GM21529 (cell line): ENCODE results near the gene CLIP2.
"Not testable (repeated sequence)": the region's sequence is repeated elsewhere in the genome, so short reads cannot be mapped to it uniquely, and the experiment has no call there.

ENCODE experiments used
- ATAC-seq: cut with Tn5 transposase; IDR thresholded peaks from one replicate; pipeline ENCODE4 v1.9.1; 2021; ENCODE audit not compliant: unreplicated experiment

The CLIP2 gene

DNA sequence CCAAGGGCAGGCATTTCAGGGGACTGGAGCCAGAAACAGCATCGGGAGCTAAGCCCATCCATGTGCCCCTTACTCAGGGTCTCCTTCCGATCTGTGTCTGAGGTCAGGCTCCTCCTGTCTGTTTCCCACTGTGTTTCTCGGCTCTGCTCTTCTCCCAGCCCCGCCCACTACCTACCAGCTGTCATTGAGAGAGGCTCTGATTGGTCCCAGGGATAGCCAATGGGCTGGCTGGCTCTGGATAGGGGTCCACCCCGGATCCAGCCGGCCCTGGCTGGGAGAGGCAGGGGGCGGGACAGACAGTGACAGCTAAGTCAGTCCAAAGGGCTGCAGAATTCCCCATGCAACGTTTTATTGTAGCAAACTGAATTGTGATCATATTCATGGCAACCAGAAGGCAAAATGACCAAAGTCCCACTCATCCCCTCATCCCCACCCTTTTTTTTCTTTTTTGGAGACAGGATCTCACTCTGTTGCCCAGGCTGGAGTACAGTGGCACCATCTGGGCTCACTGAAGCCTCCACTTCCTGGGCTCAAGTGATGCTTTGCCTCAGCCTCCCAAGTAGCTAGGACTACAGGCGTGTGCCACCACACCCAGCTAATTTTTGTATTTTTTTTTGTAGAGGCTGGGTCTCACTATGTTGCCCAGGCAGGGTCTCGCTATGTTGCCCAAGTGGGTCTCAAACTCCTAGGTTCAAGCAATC is 76.3 kb downstream of the CLIP2 start:
- no peak for ATAC-seq

DNA sequence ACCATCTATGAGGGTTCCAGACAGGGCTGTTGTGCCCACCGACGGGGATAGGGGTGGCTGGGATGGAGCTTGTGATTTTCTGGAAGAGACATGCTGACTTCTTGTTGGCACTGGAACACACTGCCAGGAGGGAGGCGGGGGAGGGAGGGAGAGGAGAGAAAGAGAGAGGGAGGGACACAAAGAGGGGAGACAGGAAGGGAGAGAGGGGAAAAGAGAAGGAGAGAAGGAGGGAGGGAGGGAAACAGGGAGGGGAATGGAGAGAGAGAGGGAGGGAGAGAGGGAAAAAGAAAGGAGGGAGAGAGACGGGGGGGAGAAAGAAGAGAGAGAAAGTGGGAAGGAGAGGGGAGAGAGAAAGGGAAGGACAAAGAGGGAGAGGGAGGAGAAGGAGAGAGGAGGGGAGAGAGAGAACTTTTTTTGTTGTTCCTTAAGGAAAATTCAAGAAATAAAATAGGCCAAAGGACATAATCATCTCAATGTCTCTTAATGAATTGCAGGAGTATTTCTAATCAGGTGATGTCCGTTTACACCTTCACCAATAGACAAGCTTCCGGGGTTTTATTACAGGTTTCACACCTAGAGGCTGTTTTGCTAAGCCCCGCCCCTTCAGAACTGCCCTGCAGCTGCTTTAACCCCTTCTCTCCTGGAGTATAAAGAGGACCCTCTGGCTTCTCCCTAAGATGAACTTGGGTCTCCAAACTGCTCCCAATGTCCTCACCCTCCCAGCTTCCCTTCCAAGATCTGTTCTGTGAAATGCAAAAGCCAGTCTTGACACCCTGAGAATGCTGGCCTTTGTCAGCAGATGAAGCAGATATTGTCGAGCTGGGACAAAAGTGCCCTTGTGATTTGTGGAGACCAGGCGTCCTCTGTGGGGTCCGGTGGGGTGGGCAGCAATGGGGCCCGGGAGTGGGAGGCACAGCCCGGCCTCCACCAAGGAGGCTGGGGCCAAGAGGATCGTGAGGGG is 82.5 kb downstream of the CLIP2 start:
- ATAC-seq, result no peak

DNA sequence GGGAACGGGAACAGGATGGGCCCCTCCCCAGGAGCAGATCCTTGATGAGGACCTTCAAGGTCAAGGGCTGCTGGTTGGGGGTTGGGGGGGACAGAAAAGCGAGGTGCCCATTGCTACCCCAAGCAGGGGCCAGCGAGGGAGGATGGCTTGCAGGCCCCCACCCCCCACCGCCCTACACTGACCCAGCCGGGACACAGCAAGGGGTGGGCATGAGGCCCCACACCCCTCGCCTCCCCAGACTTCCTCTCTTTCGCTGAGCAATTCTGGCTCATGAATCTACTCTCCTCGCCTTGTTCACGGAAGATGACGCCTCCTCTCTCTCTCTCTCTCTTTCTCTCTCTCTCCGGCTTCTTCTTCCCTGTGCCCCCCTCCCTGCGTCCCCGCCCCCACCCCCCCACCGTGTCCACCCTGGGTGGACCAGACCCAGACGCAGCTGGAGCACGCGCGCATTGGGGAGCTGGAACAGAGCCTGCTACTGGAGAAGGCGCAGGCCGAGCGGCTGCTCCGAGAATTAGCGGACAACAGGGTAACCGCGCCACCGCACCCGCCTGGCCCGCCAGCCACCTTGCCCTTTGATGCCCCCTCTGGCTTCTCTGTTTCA is 83.4 kb downstream of the CLIP2 start:
- ATAC-seq, result no peak

DNA sequence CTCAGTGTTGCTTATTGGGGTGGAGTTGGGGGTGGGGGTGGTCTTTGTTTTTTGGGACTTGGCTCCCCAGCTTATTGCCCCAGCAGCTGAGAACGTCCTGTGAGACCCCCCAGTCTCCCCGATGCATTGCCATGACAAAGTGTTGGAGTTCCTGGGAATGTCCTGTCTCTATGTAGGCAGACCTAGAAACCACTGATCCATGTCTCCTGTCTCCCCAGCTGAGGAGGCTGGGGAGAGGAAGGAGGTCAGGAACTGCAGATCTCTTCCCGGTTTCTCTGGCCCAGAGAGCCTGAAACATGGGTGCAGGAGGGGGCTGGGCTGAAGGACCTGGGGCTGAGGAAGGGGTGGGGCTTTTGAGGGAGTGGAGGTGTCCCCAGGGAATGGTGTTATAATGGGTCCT is 84.3 kb downstream of the CLIP2 start:
- no peak for ATAC-seq

DNA sequence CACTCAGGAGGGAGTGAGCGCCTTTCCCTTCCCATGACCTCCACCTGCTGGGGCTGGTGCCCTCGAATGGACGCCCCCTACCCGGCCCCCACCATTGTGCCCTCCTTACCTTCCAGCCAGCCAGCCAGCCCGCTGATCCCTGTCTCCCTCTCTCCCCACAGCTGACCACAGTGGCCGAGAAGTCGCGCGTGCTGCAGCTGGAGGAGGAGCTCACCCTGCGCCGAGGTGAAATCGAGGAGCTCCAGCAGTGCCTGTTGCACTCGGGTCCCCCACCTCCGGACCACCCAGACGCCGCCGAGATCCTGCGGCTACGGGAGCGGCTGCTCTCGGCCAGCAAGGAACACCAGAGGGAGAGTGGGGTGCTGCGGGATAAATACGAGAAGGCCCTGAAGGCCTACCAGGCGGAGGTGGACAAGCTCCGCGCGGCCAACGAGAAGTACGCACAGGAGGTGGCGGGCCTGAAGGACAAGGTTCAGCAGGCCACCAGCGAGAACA is 86.6 kb downstream of the CLIP2 start:
- no peak for ATAC-seq

DNA sequence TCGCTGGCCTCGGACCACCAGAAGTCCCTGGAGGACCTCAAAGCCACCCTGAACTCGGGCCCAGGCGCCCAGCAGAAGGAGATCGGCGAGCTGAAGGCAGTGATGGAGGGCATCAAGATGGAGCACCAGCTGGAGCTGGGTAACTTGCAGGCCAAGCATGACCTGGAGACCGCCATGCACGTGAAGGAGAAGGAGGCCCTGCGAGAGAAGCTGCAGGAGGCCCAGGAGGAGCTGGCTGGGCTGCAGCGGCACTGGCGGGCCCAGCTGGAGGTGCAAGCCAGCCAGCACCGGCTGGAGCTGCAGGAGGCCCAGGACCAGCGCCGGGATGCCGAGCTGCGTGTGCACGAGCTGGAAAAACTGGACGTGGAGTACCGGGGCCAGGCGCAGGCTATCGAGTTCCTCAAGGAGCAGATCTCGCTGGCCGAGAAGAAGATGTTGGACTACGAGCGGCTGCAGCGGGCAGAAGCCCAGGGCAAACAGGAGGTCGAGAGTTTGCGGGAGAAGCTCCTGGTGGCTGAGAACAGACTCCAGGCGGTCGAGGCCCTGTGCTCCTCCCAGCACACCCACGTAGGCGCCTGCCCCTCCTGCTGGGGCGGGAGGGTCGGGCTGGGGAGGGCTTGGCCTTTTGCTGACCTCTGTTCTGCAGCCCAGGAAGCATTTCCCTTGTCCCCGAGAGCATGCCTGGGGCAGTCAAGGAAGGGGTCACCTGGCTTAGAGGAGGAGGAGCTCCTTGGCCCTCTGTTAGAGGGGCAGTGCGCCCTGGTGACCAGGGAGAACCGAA is 87.2 kb downstream of the CLIP2 start:
- no peak for ATAC-seq

DNA sequence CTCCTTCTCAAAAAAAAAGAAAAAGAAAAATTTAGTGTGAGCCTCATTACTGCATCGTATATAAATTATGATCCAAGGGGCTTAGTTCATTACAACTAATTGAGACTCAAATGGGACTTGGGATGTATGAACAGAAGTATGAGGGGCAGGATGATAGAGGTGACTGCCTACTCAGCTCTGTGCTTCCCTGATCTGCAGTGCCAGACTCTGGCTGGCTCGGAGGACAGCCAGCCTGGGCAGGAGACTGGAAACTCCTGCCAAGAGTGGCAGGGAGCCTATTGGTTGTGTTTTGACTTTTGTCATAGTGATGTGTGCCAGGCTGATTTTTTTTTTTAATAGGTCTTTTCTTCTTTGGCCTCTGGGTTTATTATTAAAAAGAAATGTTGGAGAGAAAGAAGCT is 90.7 kb downstream of the CLIP2 start:
- no peak for ATAC-seq

DNA sequence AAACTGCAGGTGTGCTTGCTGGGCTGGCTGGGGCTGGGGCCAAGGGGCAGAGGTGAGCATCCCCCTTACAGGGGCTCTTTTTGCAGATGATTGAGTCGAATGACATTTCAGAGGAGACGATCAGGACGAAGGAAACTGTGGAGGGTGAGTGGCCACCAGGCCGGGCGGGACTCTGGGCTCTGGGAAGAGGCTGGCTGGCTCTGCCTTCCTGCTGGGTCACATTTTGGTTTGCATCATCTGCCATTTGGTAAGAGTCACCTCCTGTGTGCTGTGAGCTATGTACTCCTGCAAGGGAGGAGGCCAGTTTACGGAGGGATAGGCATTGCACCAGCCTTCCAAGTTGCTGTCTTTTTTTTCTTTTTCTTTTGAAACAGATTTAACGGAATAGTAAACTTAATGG is 91.5 kb downstream of the CLIP2 start:
- ATAC-seq, result no peak

DNA sequence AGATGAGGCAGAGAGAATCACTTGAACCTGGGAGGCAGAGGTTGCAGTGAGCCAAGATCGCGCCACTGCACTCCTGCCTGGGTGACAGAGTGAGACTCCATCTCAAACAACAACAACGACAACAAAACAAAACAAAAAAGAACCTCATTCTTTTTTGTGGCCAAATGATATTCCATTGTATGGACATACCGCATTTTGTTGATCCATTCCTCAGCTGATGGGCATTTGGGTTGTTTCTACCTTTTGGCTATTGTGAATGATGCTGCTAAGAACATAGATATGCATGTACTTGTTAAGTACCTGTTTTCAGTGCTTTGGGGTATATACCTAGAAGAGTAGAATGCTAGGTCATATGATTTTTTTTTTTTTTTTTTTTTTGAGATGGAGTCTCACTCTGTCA is 94.9 kb downstream of the CLIP2 start:
- not testable (repeated sequence) for ATAC-seq

DNA sequence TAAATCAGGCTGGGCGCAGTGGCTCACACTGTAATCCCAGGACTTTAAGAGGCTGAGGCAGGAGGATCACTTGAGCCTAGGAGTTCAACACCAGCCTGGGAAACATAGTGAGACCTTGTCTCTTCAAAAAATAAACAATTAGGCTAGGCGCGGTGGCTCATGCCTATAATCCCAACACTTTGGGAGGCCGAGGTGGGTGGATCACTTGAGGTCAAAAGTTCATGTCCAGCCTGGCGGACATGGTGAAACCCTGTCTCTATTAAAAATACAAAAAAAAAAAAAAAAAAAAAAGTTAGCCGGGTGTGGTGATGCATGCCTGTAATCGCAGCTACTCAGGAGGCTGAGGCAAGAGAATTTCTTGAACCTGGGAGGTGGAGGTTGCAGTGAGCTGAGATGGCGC is 95.6 kb downstream of the CLIP2 start:
- ATAC-seq, result not testable (repeated sequence)

DNA sequence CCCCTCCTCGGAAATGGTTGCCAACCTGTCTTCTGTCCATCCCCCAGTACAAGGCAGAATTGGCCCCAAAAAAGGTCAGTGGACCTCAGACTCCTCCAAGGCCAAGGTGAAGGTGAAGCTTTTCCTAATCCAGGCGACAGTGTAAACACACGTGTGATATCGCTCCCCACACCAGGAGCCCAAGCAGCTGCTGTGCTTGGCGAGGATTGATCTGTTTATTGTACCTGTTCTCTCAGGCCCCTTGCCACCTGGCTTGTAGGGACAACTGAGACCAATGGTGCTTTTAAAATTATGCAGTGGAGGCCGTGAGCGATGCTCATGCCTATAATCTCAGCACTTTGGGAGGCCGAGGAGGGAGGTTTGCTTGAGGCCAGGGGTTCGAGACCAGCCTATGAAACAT is 98.4 kb downstream of the CLIP2 start:
- ATAC-seq, result no peak

DNA sequence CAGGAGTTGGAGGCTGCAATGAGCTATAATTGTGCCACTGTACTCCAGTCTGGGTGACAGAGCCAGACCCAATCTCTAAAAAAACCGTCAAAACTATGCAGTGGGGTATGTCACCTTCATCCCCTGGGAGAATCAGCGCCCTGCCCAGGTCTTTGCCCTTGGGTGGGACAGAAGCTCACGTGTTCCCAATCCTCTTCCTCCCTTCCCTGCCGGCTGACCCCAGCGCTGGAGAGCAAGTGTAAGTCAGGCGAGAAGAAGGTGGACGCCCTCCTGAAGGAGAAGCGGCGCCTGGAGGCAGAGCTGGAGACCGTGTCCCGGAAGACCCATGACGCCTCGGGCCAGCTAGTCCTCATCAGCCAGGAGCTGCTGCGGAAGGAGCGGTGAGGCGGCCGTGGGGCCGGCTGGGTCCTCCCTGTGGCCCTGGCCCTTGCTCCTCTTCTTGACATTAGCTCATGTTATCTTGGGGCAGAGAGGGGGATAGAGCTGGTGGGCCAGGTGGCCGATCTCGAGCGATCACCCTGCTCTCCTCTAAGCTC is 99.7 kb downstream of the CLIP2 start:
- ATAC-seq, result no peak

DNA sequence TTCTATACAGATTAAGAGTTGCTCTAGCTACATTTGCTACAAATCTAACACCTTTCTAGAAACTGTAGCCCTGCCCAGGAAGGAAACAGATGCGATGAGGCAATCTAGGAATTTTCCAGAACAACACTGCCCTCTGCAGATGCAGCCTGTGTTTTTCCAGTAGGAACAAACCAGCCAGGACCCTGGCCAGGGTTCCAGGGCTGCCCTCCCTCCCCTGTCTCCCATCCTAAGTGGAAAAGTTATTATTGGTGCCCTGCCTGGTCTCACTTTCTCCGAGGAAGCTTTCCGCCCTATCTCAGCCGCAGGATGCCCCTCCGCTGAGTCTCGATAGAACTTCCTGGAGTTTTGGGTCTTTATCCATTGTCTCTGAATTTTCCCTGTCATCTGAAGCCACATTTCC is 104.5 kb downstream of the CLIP2 start:
- not testable (repeated sequence) for ATAC-seq

DNA sequence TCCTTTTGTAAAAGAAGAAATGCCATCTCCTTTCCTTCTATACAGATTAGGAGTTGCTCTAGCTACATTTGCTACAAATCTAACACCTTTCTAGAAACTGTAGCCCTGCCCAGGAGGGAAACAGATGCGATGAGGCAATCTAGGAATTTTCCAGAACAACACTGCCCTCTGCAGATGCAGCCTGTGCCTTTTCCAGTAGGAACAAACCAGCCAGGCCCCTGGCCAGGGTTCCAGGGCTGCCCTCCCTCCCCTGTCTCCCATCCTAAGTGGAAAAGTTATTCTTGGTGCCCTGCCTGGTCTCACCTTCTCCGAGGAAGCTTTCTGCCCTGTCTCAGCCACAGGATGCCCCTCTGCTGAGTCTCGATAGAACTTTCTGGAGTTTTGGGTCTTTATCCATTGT is 105.4 kb downstream of the CLIP2 start:
- ATAC-seq, result not testable (repeated sequence)

DNA sequence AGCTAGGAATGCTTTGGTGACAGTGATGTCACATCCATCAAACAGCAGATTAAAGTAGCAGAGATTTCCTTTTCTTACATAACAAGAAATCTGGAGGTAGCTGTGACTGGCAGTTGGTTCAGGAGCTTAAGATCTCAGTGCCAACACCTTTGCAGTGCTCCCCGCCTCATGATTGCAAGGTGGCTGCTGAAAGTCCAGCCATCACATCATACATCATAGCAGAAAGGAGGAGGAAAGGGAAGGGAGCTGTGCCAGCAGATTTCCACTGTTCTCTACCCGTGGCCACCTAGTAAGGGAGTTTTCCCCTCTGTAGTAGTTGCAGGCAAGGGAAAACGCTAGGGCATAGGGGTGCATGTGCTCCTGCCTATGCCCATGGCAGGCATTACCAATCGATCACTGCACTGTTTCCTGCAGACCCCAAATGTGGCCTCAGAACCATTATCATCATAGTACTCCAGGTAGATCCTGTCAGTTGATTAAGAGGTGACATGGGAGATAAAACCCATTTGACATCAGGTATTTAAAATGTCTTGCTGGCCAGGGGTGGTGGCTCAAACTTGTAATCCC is 106.6 kb downstream of the CLIP2 start:
- ATAC-seq, result no peak

DNA sequence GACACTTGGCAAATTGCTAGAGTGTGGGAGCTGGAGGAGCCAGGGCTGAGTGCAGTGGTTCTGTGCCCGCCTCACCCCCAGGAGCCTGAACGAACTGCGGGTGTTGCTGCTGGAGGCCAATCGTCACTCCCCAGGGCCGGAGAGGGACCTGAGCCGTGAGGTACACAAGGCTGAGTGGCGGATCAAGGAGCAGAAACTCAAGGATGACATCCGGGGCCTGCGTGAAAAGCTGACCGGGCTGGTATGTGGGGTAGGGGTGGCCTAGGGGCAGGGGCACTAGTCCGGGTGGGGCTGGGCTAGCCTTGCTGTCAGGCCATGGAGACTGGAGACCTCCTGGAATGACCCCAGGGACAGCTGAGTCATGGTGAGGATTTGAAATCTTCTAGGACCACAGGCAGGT is 107.8 kb downstream of the CLIP2 start:
- no peak for ATAC-seq

DNA sequence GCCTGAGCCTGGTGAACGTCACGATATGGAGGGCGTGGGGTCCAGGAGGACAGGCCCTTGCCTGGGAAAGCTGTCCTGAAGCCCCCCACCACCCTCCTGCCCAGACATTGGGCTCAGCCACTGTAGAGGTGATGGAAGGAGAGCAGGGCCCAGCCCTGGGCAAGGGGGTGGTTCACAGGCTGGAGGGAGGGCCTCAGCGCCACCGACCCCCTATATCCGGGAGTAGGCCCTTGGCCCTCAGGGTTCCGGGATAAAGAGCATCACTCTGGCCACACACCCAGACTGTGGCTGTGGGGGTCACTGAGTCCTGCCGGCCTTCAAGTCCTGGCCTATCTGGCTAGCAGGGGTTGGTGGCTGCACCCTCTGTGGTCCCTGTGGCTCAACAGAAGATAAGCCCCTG is 109.2 kb downstream of the CLIP2 start:
- ATAC-seq, result no peak

DNA sequence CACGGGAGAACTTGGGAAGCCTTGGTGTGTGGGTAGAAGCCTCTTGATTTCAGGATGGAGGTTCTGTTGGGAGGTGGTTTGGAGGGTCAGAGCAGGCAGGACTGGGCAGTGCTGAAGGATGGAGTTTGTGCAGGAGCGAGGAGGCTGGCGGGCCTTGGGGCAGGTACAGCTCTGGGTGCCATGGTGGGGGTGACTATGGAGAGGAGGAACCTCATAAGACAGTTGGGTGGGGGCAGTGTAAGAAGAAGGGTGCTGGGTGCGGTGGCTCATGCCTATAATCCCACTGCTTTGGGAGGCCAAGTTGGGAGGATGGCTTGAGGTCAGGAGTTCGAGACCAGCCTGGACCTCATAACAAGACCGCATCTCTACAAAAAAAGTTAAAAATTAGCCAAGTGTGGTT is 109.8 kb downstream of the CLIP2 start:
- no peak for ATAC-seq

DNA sequence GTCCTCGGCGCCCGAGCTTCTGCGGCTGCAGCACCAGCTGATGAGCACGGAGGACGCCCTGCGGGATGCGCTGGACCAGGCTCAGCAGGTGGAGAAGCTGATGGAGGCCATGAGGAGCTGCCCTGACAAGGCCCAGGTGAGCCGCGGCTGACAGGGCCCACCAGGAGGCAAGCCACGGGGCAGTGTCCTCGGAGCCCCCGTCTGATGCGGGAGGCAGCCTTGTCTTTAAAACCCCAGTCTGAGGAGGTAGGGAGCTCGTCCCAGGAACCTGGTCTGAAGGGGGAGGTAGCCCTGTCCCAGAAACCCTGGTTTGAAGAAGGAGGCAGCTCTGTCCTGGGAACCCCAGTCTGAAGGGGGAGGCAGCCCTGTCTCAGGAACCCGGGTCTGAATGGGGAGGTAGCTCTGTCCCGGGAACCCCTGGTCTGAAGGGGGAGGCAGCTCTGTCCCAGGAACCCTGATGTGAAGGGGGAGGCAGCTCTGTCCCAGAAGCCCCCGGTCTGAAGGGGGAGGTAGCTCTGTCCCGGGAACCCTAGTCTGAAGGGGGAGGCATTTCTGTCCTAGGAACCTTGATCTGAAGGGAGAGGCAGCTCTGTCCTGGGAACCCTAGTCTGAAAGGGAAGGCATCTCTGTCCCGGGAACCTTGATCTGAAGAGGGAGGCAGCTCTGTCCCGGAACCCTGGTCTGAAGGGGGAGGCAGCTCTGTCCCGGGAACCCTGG is 111.4 kb downstream of the CLIP2 start:
- no peak for ATAC-seq
